Breast epithelium (tissue), 3 donors: ENCODE measurements around the gene LYAR.

ENCODE experiments used
- POLR2A ChIP-seq: fragments of 450-650 bp; IDR thresholded peaks from one replicate; pipeline ENCODE4 v1.6.1; 2016; ENCODE audit warnings: antibody characterized with exemption, mild to moderate bottlenecking, moderate library complexity
- TF ChIP-seq, protein P1 (sequence below), 3 donors: fragments of 450-650 bp; IDR thresholded peaks; one replicate each; pipeline ENCODE4 v1.5.1; 2016 to 2017; ENCODE audit warnings: antibody characterized with exemption in 3 of 3, mild to moderate bottlenecking in 3 of 3, moderate library complexity in 3 of 3

DNA sequence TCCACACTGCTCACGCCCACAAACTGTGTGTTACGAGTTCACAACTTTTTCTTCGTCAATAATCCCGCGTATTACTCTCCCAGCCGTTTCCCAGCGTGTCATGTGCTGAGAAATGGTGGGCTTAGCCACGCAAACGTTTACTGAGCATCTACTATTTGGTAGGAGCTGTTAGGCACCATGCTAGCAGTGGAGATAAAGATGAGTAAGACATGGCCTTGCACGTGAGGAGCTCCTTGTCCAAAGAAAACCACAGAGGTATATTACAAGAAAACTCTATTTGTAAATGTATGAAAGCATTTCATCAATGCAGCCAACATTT is 41.1 kb downstream of the LYAR start:
- TF ChIP-seq, protein P1, sequence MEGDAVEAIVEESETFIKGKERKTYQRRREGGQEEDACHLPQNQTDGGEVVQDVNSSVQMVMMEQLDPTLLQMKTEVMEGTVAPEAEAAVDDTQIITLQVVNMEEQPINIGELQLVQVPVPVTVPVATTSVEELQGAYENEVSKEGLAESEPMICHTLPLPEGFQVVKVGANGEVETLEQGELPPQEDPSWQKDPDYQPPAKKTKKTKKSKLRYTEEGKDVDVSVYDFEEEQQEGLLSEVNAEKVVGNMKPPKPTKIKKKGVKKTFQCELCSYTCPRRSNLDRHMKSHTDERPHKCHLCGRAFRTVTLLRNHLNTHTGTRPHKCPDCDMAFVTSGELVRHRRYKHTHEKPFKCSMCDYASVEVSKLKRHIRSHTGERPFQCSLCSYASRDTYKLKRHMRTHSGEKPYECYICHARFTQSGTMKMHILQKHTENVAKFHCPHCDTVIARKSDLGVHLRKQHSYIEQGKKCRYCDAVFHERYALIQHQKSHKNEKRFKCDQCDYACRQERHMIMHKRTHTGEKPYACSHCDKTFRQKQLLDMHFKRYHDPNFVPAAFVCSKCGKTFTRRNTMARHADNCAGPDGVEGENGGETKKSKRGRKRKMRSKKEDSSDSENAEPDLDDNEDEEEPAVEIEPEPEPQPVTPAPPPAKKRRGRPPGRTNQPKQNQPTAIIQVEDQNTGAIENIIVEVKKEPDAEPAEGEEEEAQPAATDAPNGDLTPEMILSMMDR (IDR thresholded peaks at IDR 0.05): no peak
- TF ChIP-seq POLR2A: no peak
